H7 (cell line): Measurements from ENCODE around the gene CLEC18A. TPM values are rescaled to one million over a fixed set of nuclear protein-coding genes. Genes with fewer than 3 reads are reported as not detected.
A peak's percentile ranks its signal among the peaks of the same experiment; 100 is the strongest.
"Not testable (repeated sequence)": the region's sequence is repeated elsewhere in the genome, so short reads cannot be mapped to it uniquely, and the experiment has no call there.

ENCODE experiments used
- DNase-seq: peaks from one replicate; pipeline ENCODE4 v3.0.0; 2012
- H3K27me3 ChIP-seq: 2 replicates; pipeline ENCODE4 v1.6.0; 2011; ENCODE audit warnings: mild to moderate bottlenecking, low read length; ENCODE audit not compliant: control insufficient read depth, insufficient read depth
- H3K36me3 ChIP-seq: replicated peaks from 2 replicates; pipeline ENCODE4 v1.5.1; 2011; ENCODE audit warnings: low read length; ENCODE audit not compliant: control insufficient read depth, insufficient read depth
- H3K4me3 ChIP-seq: 2 replicates; pipeline ENCODE4 v1.5.1; 2011; ENCODE audit warnings: low read depth, mild to moderate bottlenecking, control low read depth, low read length, moderate library complexity; ENCODE audit not compliant: insufficient read depth
- total RNA-seq: library from RNA; depleted of rRNA; stranded (reverse); fragments of >200 nt; shearing (Covaris generic); gene quantifications from 2 replicates; pipeline ENCODE4 v1.2.3, GENCODE V29; 2014

The CLEC18A gene
- total RNA-seq, 1 experiment from 2014 or later = not detected

DNA sequence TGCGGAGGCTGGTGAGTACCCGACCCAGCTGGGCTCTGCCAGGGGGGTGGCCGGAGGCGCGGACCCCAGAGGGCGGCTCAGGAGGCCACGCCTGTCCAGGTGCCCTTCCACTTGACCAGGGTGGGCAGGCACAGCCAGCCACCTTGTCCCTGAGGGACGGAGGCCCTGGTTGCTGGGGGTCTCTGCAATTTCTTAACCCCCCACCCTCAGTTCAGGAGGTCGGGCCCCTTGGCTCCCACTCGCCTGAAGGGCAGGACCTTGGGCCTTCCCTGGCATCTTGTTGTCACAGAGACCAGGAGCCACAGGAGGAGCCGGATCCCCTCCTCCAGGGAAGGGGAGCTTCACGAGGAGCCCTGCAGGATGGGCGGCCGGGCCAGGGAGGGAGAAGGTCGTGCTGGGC lies 982 bp downstream of the CLEC18A start:
- H3K27me3 ChIP-seq, H3K4me3 ChIP-seq, H3K36me3 ChIP-seq, DNase-seq: not testable (repeated sequence)

DNA sequence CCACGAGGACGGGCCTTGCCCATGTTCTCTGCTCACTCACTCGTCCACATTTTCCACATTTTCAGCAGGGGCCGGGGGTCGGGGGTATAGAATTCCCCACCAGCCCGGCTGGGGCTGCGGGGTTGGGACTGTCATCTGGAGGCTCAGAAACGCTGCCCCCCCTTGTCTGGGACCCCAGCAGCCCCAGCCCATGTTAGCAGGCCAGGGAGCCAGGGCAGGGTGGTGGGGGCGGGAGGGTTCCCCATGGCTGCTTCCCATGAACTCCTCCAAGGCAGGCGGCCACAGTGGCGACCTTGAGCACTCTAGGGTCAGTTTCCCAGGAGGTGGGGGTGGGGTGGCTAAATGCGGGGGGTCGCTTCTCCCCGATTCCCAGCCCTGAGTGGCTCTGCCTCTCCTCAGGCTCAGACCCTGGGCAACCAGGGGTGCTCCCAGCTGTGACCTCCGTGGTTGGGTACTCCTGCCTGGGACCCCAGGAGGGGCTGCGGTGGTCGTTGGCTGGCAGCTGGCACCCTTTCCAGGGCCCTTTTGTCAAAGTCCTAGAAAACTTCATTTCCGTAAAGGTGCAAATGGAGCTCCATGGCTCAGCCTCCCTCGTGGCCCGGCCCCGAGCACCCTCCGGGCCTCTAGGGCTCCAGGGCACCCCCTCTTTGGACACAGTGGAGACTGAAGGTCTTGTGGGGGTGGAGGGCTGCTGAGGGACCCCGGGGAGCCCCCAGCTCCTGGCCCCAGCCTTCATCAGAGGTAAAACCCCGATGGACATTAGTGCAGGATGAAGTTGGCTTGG lies 1.6 kb downstream of the CLEC18A start:
- H3K27me3 ChIP-seq, DNase-seq, H3K36me3 ChIP-seq, H3K4me3 ChIP-seq: not testable (repeated sequence)

DNA sequence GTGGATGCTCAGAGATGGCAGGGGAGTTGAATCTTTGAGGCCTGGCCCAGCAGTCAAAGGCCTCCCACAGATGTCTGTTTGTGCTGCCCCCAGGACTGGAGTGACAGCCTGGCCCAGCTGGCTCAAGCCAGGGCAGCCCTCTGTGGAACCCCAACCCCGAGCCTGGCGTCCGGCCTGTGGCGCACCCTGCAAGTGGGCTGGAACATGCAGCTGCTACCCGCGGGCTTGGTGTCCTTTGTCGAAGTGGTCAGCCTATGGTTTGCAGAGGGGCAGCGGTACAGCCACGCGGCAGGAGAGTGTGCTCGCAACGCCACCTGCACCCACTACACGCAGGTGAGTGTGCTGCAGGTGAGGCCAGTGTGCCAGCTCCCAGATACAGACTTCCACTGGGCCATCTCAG lies 3.1 kb downstream of the CLEC18A start:
- not testable (repeated sequence) for H3K27me3 ChIP-seq, H3K36me3 ChIP-seq, H3K4me3 ChIP-seq, DNase-seq

DNA sequence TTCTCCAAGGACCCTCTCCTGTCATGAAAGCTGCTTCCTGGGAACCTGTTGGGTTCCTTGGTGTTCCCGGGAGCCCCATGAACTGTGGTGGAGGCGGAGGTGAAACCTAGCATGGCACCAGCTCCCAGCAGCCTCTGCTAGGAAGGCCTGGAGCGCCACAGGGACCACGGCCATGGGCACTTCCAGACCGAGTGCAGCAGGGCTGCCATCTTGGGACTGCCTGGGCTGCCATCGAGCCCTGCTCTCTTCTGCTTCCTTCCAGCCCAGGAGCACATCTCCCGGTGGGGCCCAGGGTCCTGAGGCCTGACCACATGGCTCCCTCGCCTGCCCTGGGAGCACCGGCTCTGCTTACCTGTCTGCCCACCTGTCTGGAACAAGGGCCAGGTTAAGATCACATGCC lies 12.2 kb downstream of the CLEC18A start:
- H3K4me3 ChIP-seq, DNase-seq, H3K36me3 ChIP-seq: not testable (repeated sequence)

DNA sequence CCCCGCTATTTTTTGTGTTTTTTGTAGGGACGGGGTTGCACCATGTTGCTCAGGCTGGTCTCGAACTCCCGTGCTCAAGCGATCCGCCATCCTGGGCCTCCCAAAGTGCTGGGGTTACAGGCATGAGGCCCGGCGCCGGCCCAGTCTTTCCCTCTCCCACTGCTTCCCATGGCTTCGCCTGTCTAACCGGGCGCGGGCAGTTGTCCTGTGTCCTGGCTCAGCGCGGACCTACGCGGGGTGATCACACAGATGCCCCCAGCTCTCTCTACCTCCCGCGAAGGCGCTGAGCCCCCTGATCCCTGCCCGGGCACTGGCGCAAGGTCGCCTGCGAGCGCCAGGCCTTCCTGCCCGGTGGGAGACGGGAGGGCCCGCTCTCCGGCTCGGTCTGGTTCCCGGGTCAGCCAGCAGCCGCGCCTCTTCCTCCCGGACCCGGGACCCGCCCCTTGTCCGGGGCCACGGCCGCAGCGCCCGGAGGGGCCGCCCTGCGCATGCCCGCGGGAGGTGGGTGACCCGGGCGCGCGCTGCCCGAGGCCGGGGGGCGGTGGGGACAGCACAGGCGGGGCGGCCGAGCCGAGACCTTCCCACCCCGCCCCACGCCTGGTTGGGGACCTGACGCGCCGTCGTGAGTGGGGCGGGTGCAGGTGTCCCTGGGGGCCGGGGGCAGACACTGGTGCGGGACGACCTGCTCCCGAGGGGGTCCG lies 14.0 kb downstream of the CLEC18A start:
- H3K4me3 ChIP-seq = peak overlapping the region; percentile 35
- H3K27me3 ChIP-seq, H3K36me3 ChIP-seq: not testable (repeated sequence)
- DNase-seq = peak; percentile 93

More for the DNA sequence above, 12.2 kb downstream of the CLEC18A start:
- H3K27me3 ChIP-seq = not testable (repeated sequence)

DNA sequence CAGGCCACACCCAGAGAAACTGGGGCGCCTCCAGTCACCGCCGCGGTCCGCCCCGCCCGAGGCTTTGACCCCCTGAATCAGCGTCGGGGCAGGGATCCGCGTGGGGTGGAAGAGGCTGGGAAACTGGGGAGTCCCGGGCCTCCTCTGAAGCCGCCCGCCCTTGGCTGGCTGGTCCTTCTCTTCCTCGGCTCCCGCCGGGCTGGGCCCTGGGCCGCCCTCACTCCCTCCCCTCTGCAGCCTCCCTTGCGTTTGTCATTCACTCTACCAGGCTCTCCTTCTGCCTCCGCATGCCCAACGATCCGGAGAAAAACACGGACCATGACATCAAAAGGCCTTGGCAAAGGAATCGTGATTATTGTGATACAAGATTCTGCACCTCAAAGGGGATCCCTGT lies 14.5 kb downstream of the CLEC18A start:
- not testable (repeated sequence) for DNase-seq, H3K36me3 ChIP-seq, H3K27me3 ChIP-seq
- H3K4me3 ChIP-seq = peak overlapping the region; percentile 35; the same call in 1 of the 2 replicates

DNA sequence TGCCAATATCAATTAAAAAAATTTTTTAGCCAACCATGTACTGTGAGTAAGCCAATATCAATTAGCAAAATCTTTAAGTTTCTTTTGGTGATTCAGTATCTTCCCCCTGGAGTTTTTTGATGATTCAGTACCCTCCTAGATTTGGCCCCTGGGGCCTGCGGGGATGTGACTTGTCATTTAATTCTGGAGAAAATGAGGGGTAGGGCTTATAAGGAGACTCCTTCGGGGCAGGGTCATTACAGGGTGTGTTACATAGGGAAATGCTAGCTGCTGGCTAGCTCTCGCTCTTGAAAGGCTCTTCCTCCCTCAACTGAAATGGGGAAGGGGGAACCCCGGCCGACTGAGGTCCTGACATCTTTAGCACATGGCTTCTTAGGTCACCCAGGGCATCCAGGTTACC lies 16.6 kb downstream of the CLEC18A start:
- H3K36me3 ChIP-seq, H3K4me3 ChIP-seq, DNase-seq, H3K27me3 ChIP-seq: not testable (repeated sequence)

DNA sequence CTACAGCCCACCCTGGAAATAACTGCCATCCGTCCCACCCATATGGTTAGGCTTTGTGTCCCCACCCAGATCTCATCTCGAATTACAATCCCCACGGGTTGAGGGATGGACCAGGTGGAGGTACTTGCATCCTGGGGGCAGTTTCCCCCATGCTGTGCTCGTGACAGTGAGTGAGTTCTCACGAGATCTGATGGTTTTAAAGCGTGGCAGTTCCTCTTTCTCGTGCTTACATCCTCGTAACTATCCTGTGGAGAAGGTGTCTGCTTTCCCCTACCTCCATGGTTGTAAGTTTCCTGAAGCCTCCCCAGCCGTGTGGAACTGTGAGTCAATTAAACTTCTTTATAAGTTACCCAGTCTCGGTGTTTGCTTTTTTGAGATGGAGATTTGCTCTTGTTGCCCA lies 17.0 kb downstream of the CLEC18A start:
- DNase-seq, H3K4me3 ChIP-seq, H3K36me3 ChIP-seq, H3K27me3 ChIP-seq: not testable (repeated sequence)

DNA sequence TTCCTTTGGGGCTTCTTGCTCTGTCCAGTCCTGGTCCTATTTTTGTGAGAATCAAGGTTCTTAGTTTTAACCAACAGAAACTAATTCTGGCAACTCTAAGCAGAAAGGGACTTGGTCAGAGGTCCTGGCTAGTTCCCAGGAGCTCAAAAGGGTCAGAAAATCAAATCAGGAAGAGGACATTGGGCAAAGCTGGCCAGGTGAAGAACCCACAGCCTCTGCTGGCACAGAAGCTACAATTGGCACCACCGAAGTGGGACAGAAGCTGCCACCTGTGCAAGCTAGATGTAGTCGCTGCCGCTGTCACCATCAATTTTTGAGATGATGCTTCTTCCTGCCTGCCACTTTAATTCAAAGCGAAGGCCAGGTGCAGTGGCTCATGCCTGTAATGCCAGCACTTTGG lies 18.5 kb downstream of the CLEC18A start:
- not testable (repeated sequence) for H3K4me3 ChIP-seq, H3K36me3 ChIP-seq, H3K27me3 ChIP-seq, DNase-seq

DNA sequence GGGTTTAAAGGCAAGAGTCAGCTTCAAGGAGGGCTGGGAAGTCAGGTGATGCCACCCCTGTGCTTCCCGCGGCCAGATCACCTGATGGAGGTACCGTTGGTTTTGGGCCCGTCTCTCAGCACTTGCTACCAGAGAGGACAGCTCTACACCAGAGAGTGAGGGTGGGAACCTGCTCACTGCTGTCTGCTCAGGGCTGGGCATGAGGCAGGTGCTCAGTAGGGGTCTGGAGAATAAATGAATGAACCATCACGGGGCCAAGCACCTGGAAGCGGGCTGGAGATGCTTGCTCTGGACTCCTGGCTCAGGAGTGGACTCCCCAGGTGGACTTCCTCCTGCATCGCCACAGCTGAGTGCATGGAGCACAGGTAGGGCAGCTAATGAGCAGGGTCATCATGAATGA lies 21.0 kb downstream of the CLEC18A start:
- H3K4me3 ChIP-seq, DNase-seq, H3K36me3 ChIP-seq, H3K27me3 ChIP-seq: not testable (repeated sequence)

DNA sequence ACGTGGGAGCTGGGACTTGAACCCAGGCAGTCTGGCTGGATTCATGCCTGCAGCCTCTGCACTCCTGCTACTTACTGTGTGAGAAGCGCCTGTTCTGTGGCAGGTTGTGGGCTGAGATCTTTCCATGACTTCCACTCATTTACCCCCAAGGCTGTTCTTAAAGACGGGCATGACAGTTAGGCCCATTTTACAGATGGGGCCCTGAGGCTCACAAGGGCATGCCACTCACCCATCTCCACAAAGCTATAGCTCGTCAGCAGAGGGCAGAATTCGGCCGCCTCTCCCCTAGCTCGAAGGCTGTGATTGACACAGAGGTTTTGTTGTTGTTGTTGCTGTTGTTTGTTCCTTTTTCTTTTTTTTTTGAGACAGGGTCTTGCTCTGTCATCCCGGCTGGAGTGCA lies 21.8 kb downstream of the CLEC18A start:
- H3K36me3 ChIP-seq, DNase-seq, H3K27me3 ChIP-seq, H3K4me3 ChIP-seq: not testable (repeated sequence)

DNA sequence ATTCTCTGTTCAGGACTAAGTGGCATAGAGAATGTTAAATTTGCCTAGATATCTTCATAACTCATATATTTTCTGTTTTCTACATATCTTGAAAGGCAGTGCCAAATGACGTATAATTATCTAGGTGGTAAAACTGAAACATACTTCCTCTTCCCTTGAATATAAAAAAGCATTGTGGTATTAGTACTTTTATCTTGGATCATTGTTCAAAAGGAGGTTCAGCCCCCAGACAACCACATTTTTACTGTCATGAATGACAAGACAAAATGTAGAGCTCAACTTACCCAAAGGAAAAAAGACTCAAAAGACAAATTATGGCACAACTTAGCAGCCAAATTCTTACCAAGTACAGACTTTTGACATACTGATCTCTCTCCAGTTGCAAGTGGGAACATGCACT lies 34.1 kb downstream of the CLEC18A start:
- DNase-seq, H3K4me3 ChIP-seq: not testable (repeated sequence)

DNA sequence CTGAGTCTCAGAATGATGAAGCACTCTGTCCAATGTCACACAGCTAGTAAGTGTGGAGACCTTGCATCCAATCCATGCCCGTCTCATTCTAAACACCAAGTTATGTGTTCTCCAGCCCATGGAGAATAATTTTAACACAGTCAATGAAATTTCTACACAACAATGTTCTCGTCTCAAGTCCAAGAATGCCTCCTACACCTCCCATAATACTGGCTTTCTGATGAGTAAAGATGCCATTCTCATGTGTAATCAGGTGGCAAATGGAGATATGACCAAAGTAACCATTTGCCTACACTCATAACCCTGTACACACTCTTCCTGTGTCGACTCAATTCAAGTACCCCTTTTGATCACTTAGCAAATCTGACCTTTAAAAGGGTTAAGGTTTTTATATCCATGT lies 46.8 kb downstream of the CLEC18A start:
- H3K4me3 ChIP-seq, H3K36me3 ChIP-seq, H3K27me3 ChIP-seq, DNase-seq: not testable (repeated sequence)

More for the DNA sequence above, 34.1 kb downstream of the CLEC18A start:
- not testable (repeated sequence) for H3K27me3 ChIP-seq, H3K36me3 ChIP-seq

DNA sequence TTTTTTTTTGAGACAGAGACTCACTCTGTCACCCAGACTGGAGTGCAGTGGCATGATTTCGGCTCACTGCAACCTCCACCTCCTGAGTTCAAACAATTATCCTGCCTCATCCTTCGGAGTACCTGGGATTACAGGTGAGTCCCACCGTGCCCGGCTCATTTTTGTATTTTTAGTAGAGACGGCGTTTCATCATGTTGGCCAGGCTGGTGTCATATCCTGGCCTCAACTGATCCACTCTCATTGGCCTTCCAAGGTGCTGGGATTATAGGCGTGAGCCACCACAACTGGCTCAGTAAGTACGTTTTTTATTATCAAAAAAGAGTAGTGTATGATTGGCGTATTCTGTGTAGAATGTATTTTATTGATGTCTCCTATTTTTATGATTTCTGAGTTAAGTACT lies 48.7 kb downstream of the CLEC18A start:
- not testable (repeated sequence) for DNase-seq, H3K4me3 ChIP-seq, H3K27me3 ChIP-seq, H3K36me3 ChIP-seq

DNA sequence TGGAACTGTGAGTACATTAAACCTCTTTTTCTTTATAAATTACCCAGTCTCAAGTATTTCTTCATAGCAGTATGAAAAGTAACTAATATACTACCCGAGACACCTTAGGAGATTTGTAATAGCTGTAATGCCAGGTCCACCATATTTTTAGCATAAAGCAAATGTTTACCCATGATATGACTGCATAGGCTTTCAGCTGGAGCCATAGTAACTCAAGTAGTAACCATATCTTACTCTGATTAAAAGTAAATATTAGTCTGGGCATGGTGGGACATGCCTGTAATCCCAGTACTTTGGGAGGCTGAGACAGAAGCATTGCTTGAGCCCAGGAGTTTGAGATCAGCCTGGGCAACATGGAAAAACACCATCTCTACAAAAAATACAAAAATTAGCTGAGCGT lies 52.4 kb downstream of the CLEC18A start:
- H3K27me3 ChIP-seq, DNase-seq, H3K36me3 ChIP-seq, H3K4me3 ChIP-seq: not testable (repeated sequence)
